Measurements from ENCODE around the gene SLC22A5. TPM values are rescaled to one million over a fixed set of nuclear protein-coding genes. Genes with fewer than 3 reads are reported as not detected.
"Not testable (repeated sequence)": the region's sequence is repeated elsewhere in the genome, so short reads cannot be mapped to it uniquely, and the experiment has no call there.

SLC22A5 gene
- total RNA-seq, 1 experiment from 2014 or later = 16.1 TPM

- DNase-seq (ENCODE audit: extremely low read depth, low read depth) = peak; percentile 74
Measured at GRCh38 chr5:132410451-132411303, 41.2 kb downstream of the SLC22A5 start.

- no peak for DNase-seq (ENCODE audit: extremely low read depth, low read depth)
Measured at GRCh38 chr5:132411304-132412013, 41.9 kb downstream of the SLC22A5 start.

- no peak for DNase-seq (ENCODE audit: extremely low read depth, low read depth)
Measured at GRCh38 chr5:132413567-132413966, 44.1 kb downstream of the SLC22A5 start.

GRCh38 chr5:132414634-132415378 lies 45.3 kb downstream of the SLC22A5 start:
- peak; percentile 45 for DNase-seq (ENCODE audit: extremely low read depth, low read depth)

GRCh38 chr5:132415516-132415915 lies 46.0 kb downstream of the SLC22A5 start:
- DNase-seq (ENCODE audit: extremely low read depth, low read depth) = not testable (repeated sequence)

GRCh38 chr5:132416306-132417009 lies 46.9 kb downstream of the SLC22A5 start:
- no peak for DNase-seq (ENCODE audit: extremely low read depth, low read depth)

- no peak for DNase-seq (ENCODE audit: extremely low read depth, low read depth)
Measured at GRCh38 chr5:132417010-132417439, 47.5 kb downstream of the SLC22A5 start.

GRCh38 chr5:132417461-132417860 lies 48.0 kb downstream of the SLC22A5 start:
- DNase-seq (ENCODE audit: extremely low read depth, low read depth) = no peak

GRCh38 chr5:132417889-132418485 lies 48.5 kb downstream of the SLC22A5 start:
- DNase-seq (ENCODE audit: extremely low read depth, low read depth) = no peak

GRCh38 chr5:132418881-132419280 lies 49.4 kb downstream of the SLC22A5 start:
- no peak for DNase-seq (ENCODE audit: extremely low read depth, low read depth)

- DNase-seq (ENCODE audit: extremely low read depth, low read depth) = peak; percentile 73
Measured at GRCh38 chr5:132419502-132420468, 50.3 kb downstream of the SLC22A5 start.

- no peak for DNase-seq (ENCODE audit: extremely low read depth, low read depth)
Measured at GRCh38 chr5:132420706-132421272, 51.3 kb downstream of the SLC22A5 start.

- DNase-seq (ENCODE audit: extremely low read depth, low read depth) = no peak
Measured at GRCh38 chr5:132421462-132421861, 52.0 kb downstream of the SLC22A5 start.

- no peak for DNase-seq (ENCODE audit: extremely low read depth, low read depth)
Measured at GRCh38 chr5:132422720-132423437, 53.4 kb downstream of the SLC22A5 start.

- DNase-seq (ENCODE audit: extremely low read depth, low read depth) = no peak
Measured at GRCh38 chr5:132423438-132423898, 54.0 kb downstream of the SLC22A5 start.

- DNase-seq (ENCODE audit: extremely low read depth, low read depth) = no peak
Measured at GRCh38 chr5:132424167-132424880, 54.8 kb downstream of the SLC22A5 start.

Data from NCI-H460 (cell line).